K562 (cell line): ENCODE data around the gene SPOCK2. TPM values are rescaled to one million over a fixed set of nuclear protein-coding genes. Genes with fewer than 3 reads are reported as not detected.
"Not testable (repeated sequence)": the region's sequence is repeated elsewhere in the genome, so short reads cannot be mapped to it uniquely, and the experiment has no call there.

ENCODE experiments used
- ATAC-seq: fragments of 200-7000 bp; cut with Tn5 transposase; 3 replicates; pipeline ENCODE4 v1.9.1; 2020; ENCODE audit warnings: moderate library complexity
- BruUV-seq: library from RNA; stranded (reverse); fragments of 400-500 nt; replicated peaks from 2 replicates; lab custom pipeline; 2021; lab: Mats Ljungman, UMichigan
- CTCF ChIA-PET: fragments of 300-600 bp; formaldehyde crosslinking; extraction: SDS; loops from one replicate; lab custom pipeline; 2021; ENCODE audit warnings: low intra/inter-chr PET ratio; lab: Yijun Ruan, JAX
- POLR2A ChIA-PET: fragments of 300-600, 350-650 bp; sonication (Branson Sonifier 250); formaldehyde crosslinking; extraction: SDS; loops from one replicate; lab custom pipeline; 2021; ENCODE audit warnings: antibody characterized with exemption, inconsistent platforms; lab: Yijun Ruan, JAX
- DNase-seq, 4 experiments: peaks; one replicate each; pipeline versions ENCODE4 v3.0.0 to v3.0.0-alpha.2; 2011 to 2018; ENCODE audit warnings: low spot score in 3 of 4, mixed read lengths in 3 of 4; ENCODE audit errors: extremely low read depth in 1 of 4
- FAIRE-seq: peaks from 2 replicates; lab custom pipeline; 2011; peaks lifted over from hg19 to GRCh38; lab: Jason Lieb, UNC
- H2AFZ ChIP-seq: 2 replicates; pipeline ENCODE4 v1.6.0; 2011; ENCODE audit warnings: low read depth, low read length, control low read depth, inconsistent platforms
- H3K27ac ChIP-seq: fragments of 200-600 bp; 3 replicates; pipeline ENCODE4 v1.8.0; 2011; ENCODE audit warnings: low read depth, mild to moderate bottlenecking, control low read depth, inconsistent platforms, low read length, moderate library complexity, mixed read lengths; ENCODE audit errors: extremely low read depth
- H3K27me3 ChIP-seq, 2 experiments: fragments of 300-600 bp in 1 of 2; 2 replicates in 1 of 2; 3 replicates in 1 of 2; pipeline versions ENCODE4 v1.6.0 to v1.8.0; 2011; ENCODE audit warnings: inconsistent platforms in 2 of 2, low read length in 2 of 2, mild to moderate bottlenecking in 1 of 2, mixed read lengths in 1 of 2, moderate library complexity in 1 of 2; ENCODE audit not compliant: control insufficient read depth in 2 of 2, insufficient read depth in 2 of 2
- H3K36me3 ChIP-seq: fragments of 300-600 bp; 3 replicates; pipeline ENCODE4 v1.8.0; 2011; ENCODE audit warnings: mild to moderate bottlenecking, low read length, inconsistent platforms; ENCODE audit not compliant: control insufficient read depth, insufficient read depth
- H3K4me1 ChIP-seq, 2 experiments: fragments of 200-600 bp in 1 of 2; replicated peaks in 1 of 2; 2 replicates in 1 of 2; 3 replicates in 1 of 2; pipeline versions ENCODE4 v1.5.1 to v1.8.0; 2011; ENCODE audit warnings: inconsistent platforms in 2 of 2, low read length in 2 of 2, mild to moderate bottlenecking in 1 of 2, mixed read lengths in 1 of 2, moderate library complexity in 1 of 2; ENCODE audit not compliant: control insufficient read depth in 2 of 2, insufficient read depth in 2 of 2
- H3K4me2 ChIP-seq: 2 replicates; pipeline ENCODE4 v1.6.1; 2011; ENCODE audit warnings: low read length, control low read depth, inconsistent platforms, mixed read lengths; ENCODE audit not compliant: insufficient read depth
- H3K4me3 ChIP-seq: fragments of 200-600 bp; sonication (generic), shearing (Covaris generic); 2 replicates; pipeline ENCODE4 v1.5.1; 2016; ENCODE audit warnings: control low read depth, inconsistent platforms
- H3K79me2 ChIP-seq: fragments of 200-600 bp; 3 replicates; pipeline ENCODE4 v1.8.0; 2011; ENCODE audit warnings: low read length, inconsistent platforms; ENCODE audit not compliant: control insufficient read depth, insufficient read depth
- H3K9ac ChIP-seq, 2 experiments: 2 replicates each; pipeline versions ENCODE4 v1.6.0 to v1.6.1; 2011; ENCODE audit warnings: low read depth in 2 of 2, low read length in 2 of 2, control low read depth in 1 of 2, inconsistent platforms in 1 of 2, mild to moderate bottlenecking in 1 of 2, mixed read lengths in 1 of 2; ENCODE audit not compliant: insufficient read depth in 1 of 2
- H3K9me1 ChIP-seq: one replicate; pipeline ENCODE4 v1.6.0; 2011; ENCODE audit warnings: inconsistent platforms, mild to moderate bottlenecking, low read length, moderate library complexity; ENCODE audit not compliant: control insufficient read depth, insufficient read depth
- H3K9me3 ChIP-seq: replicated peaks from 2 replicates; pipeline ENCODE4 v1.5.1; 2011; ENCODE audit warnings: low read depth, low read length, inconsistent platforms; ENCODE audit not compliant: control insufficient read depth, insufficient read depth
- H4K20me1 ChIP-seq: replicated peaks from 2 replicates; pipeline ENCODE4 v1.6.1; 2011; ENCODE audit warnings: low read length, inconsistent platforms, mixed read lengths; ENCODE audit not compliant: control insufficient read depth, insufficient read depth
- ASH1L ChIP-seq: fragments of 450-650 bp; IDR thresholded peaks from 2 replicates; pipeline ENCODE4 v1.6.1; 2018; ENCODE audit warnings: borderline replicate concordance, mild to moderate bottlenecking, low read depth; ENCODE audit not compliant: partially characterized antibody
- C11orf30 ChIP-seq: fragments of 450-650 bp; IDR thresholded peaks from 2 replicates; pipeline ENCODE4 v1.6.1; 2016; ENCODE audit warnings: low read depth, mild to moderate bottlenecking
- CBX3 ChIP-seq, 2 experiments: IDR thresholded peaks; 1 replicate in 1 of 2; 2 replicates in 1 of 2; pipeline ENCODE4 v1.6.1; 2012; ENCODE audit warnings: inconsistent platforms in 2 of 2, low read length in 2 of 2, borderline replicate concordance in 1 of 2, control low read depth in 1 of 2
- CC2D1A ChIP-seq: fragments of 450-650 bp; IDR thresholded peaks from 2 replicates; pipeline ENCODE4 v1.6.1; 2017; ENCODE audit warnings: mild to moderate bottlenecking
- CHD2 ChIP-seq: IDR thresholded peaks from 2 replicates; pipeline ENCODE4 v1.6.1; 2011; ENCODE audit warnings: low read depth, low read length
- FOS ChIP-seq: IDR thresholded peaks from 3 replicates; pipeline ENCODE4 v1.6.1; 2011; ENCODE audit not compliant: insufficient read length; ENCODE audit errors: extremely low read depth
- FOXM1 ChIP-seq, 2 experiments: fragments of 450-650 bp in 1 of 2; sonication (generic) in 1 of 2; formaldehyde crosslinking in 1 of 2; IDR thresholded peaks; 2 replicates each; pipeline versions ENCODE4 v1.6.1 to v1.9.0; 2017 to 2022; ENCODE audit warnings: low read depth in 2 of 2, mild to moderate bottlenecking in 2 of 2, missing genetic modification reagents in 1 of 2, moderate library complexity in 1 of 2
- MBD2 ChIP-seq: sonication (generic); IDR thresholded peaks from 2 replicates; pipeline ENCODE4 v1.6.1; 2016; ENCODE audit warnings: low read depth, borderline replicate concordance
- NFYB ChIP-seq: IDR thresholded peaks from 2 replicates; pipeline ENCODE4 v1.6.1; 2011; ENCODE audit warnings: mild to moderate bottlenecking, moderate library complexity; ENCODE audit not compliant: insufficient read length; ENCODE audit errors: extremely low read depth
- RBM25 ChIP-seq: fragments of 200-400 bp; formaldehyde crosslinking; IDR thresholded peaks from 2 replicates; pipeline ENCODE4 v1.6.1; 2018; ENCODE audit warnings: low read length, low read depth, moderate library complexity; ENCODE audit not compliant: severe bottlenecking
- ZNF316 ChIP-seq: fragments of 450-650 bp; IDR thresholded peaks from 2 replicates; pipeline ENCODE4 v1.6.1; 2016
- WGBS: fragments of 100-300 bp; shearing (Covaris generic); methylation state at CpG from one replicate; pipeline ENCODE4 v1.1.6; 2016; ENCODE audit warnings: low coverage, mixed read lengths; ENCODE audit not compliant: insufficient coverage; ENCODE audit errors: missing lambda C conversion rate; 5-methylcytosine and 5-hydroxymethylcytosine counted together
- in situ Hi-C: fragments of 300-500 bp; cut with MboI; formaldehyde crosslinking; loops from 4 replicates; pipeline ENCODE4 v1.15.0; 2018; ENCODE audit warnings: inconsistent platforms, mixed read lengths
- intact Hi-C: fragments of 100-400 bp; cut with micrococcal nuclease; formaldehyde crosslinking; loops from 2 replicates; pipeline ENCODE4 v1.14.2; 2022
- polyA plus RNA-seq, 8 experiments: library from polyadenylated mRNA; depleted of rRNA in 4 of 8; stranded (reverse) in 5 of 8; unstranded in 3 of 8; fragments of >200 nt; fragmentation: Nextera tagmentation in 2 of 8; fragmentation: Illumina TruSeq in 1 of 8; extraction: Ambion mirVana in 2 of 8; extraction: Trizol in 1 of 8; gene quantifications; 2 replicates each; pipeline versions ENCODE4 v1.2.1 to v1.2.3, GENCODE V29; 2011 to 2014; ENCODE audit warnings: inconsistent platforms in 1 of 8, missing spikeins in 1 of 8
- total RNA-seq, 7 experiments: library from RNA; depleted of rRNA in 6 of 7; stranded (reverse); fragments of >200 nt in 6 of 7; fragmentation: Illumina TruSeq in 2 of 7; extraction: Trizol in 2 of 7; gene quantifications; 2 replicates each; pipeline versions ENCODE4 v1.2.1 to v1.2.3, GENCODE V29; 2011 to 2021; ENCODE audit warnings: low replicate concordance in 1 of 7
- TF ChIP-seq, protein P1 (sequence below): fragments of 200-800 bp; sonication (Bioruptor generic); IDR thresholded peaks from 2 replicates; pipeline ENCODE4 v1.6.1; 2016; ENCODE audit warnings: missing genetic modification characterization, missing compliant biosample characterization
- TF ChIP-seq, protein P2 (sequence below): fragments of 450-650 bp; IDR thresholded peaks from 2 replicates; pipeline ENCODE4 v1.6.1; 2016; ENCODE audit warnings: mild to moderate bottlenecking

The SPOCK2 gene
- total and polyA plus RNA-seq, 9 of the 15 experiments (the other 6 are each of a cell fraction or from before 2014, with no cell fraction given), result 0.04 to 0.86 (median 0.11) TPM; not detected in 2

DNA sequence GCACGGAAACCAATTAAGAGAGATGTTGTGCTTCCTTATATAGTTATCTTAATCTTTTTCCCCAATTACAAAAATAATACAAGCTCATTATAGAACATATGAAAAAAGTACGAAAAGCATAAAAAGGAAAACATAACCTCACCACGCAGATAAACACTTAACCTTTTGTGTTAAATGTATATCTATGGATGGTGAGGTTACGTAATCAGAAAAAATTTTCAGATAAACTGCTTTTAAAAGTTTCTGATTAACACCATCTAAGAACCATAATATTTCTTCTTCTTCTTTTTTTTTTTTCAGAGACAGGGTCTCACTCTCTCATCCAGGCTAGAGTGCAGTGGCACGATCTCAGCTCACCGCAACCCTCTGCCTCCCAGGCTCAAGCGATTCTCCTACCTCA is 49.2 kb upstream of the SPOCK2 start (continued):
- TF ChIP-seq, protein P1, sequence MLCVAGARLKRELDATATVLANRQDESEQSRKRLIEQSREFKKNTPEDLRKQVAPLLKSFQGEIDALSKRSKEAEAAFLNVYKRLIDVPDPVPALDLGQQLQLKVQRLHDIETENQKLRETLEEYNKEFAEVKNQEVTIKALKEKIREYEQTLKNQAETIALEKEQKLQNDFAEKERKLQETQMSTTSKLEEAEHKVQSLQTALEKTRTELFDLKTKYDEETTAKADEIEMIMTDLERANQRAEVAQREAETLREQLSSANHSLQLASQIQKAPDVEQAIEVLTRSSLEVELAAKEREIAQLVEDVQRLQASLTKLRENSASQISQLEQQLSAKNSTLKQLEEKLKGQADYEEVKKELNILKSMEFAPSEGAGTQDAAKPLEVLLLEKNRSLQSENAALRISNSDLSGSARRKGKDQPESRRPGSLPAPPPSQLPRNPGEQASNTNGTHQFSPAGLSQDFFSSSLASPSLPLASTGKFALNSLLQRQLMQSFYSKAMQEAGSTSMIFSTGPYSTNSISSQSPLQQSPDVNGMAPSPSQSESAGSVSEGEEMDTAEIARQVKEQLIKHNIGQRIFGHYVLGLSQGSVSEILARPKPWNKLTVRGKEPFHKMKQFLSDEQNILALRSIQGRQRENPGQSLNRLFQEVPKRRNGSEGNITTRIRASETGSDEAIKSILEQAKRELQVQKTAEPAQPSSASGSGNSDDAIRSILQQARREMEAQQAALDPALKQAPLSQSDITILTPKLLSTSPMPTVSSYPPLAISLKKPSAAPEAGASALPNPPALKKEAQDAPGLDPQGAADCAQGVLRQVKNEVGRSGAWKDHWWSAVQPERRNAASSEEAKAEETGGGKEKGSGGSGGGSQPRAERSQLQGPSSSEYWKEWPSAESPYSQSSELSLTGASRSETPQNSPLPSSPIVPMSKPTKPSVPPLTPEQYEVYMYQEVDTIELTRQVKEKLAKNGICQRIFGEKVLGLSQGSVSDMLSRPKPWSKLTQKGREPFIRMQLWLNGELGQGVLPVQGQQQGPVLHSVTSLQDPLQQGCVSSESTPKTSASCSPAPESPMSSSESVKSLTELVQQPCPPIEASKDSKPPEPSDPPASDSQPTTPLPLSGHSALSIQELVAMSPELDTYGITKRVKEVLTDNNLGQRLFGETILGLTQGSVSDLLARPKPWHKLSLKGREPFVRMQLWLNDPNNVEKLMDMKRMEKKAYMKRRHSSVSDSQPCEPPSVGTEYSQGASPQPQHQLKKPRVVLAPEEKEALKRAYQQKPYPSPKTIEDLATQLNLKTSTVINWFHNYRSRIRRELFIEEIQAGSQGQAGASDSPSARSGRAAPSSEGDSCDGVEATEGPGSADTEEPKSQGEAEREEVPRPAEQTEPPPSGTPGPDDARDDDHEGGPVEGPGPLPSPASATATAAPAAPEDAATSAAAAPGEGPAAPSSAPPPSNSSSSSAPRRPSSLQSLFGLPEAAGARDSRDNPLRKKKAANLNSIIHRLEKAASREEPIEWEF (CRISPR knock-in tag), result no peak

DNA sequence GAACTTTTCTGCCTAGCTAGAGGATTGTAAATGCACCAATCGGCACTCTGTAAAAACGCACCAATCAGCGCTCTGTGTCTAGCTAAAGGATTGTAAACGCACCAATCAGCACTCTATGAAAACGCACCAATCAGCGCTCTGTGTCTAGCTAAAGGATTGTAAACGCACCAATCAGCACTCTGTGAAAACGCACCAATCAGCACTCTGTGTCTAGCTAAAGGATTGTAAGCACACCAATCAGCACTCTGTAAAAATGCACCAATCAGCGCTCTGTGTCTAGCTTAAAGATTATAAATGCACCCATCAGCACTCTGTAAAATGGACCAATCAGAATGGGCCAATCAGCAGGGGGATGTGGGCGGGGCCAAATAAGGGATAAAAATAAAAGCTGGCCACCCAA is 47.9 kb upstream of the SPOCK2 start:
- H3K4me2 ChIP-seq; H2AFZ ChIP-seq; H3K27me3 ChIP-seq; H3K36me3 ChIP-seq; DNase-seq; H3K4me1 ChIP-seq; H3K9me1 ChIP-seq; CTCF ChIA-PET; H3K9me3 ChIP-seq; H3K27ac ChIP-seq; H4K20me1 ChIP-seq; intact Hi-C loops; FAIRE-seq; H3K9ac ChIP-seq; H3K4me3 ChIP-seq; BruUV-seq; H3K79me2 ChIP-seq; TF ChIP-seq FOXM1 (CRISPR knock-in tag; IDR thresholded peaks at IDR 0.05; ENCODE audit: low read depth): not testable (repeated sequence)
- TF ChIP-seq RBM25, result peak; percentile 83
- TF ChIP-seq ASH1L, result peak; percentile 79
- TF ChIP-seq MBD2, result peak; percentile 84; the same call in 1 of the 2 replicates
- TF ChIP-seq, protein P2, sequence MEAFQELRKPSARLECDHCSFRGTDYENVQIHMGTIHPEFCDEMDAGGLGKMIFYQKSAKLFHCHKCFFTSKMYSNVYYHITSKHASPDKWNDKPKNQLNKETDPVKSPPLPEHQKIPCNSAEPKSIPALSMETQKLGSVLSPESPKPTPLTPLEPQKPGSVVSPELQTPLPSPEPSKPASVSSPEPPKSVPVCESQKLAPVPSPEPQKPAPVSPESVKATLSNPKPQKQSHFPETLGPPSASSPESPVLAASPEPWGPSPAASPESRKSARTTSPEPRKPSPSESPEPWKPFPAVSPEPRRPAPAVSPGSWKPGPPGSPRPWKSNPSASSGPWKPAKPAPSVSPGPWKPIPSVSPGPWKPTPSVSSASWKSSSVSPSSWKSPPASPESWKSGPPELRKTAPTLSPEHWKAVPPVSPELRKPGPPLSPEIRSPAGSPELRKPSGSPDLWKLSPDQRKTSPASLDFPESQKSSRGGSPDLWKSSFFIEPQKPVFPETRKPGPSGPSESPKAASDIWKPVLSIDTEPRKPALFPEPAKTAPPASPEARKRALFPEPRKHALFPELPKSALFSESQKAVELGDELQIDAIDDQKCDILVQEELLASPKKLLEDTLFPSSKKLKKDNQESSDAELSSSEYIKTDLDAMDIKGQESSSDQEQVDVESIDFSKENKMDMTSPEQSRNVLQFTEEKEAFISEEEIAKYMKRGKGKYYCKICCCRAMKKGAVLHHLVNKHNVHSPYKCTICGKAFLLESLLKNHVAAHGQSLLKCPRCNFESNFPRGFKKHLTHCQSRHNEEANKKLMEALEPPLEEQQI, result peak; percentile 79; the same call in 1 of the 2 replicates
- TF ChIP-seq CC2D1A, result peak; percentile 68
- TF ChIP-seq ZNF316, result peak; percentile 71
- peak; percentile 34; the same call in 1 of the 2 replicates for TF ChIP-seq CHD2
- peak; percentile 22; the same call in 1 of the 2 replicates for TF ChIP-seq FOXM1 (IDR thresholded peaks at IDR 0.05; ENCODE audit: low read depth)
- peak; percentile 78 for TF ChIP-seq FOS
- peak in 1 of 2 experiments; percentile 51; a peak in 1 of 3 replicates for TF ChIP-seq CBX3 (IDR thresholded peaks at IDR 0.05; ENCODE audit: borderline replicate concordance in 1 of 2, low read length in 2 of 2)
- TF ChIP-seq C11orf30, result peak; percentile 17; the same call in 1 of the 2 replicates
- TF ChIP-seq NFYB, result peak; percentile 93
- POLR2A ChIA-PET, result interaction anchor here (0.6 to 2.2 kb wide), 7 partner anchors 9 to 696 kb away, joined by 3 to 13 read pairs (median 4); no protein-coding TSS in a partner anchor
- ATAC-seq, result 0 out of 3 replicates have a peak, but pooled peaks have one; percentile 18
- in situ Hi-C loops, result loop anchor here (10.0 kb wide), 1 partner anchor 199 kb away; no protein-coding TSS in a partner anchor
- 92% methylated on average over 8 of the region's 10 CpGs for WGBS
